Right lobe of liver (tissue), 4 donors: ENCODE results near the gene ATF4.

Source experiments
- CTCF ChIP-seq, 4 donors: fragments of 200-600 bp in 3 of 4; fragments of 450-650 bp in 1 of 4; IDR thresholded peaks; one replicate each; pipeline versions ENCODE4 v1.5.1 to v1.8.0; 2016 to 2022; ENCODE audit warnings: antibody characterized with exemption in 4 of 4, mild to moderate bottlenecking in 2 of 4
- POLR2A ChIP-seq: fragments of 450-650 bp; IDR thresholded peaks from one replicate; pipeline ENCODE4 v1.6.1; 2017; ENCODE audit warnings: antibody characterized with exemption, mild to moderate bottlenecking
- donor health status: DM: no; HTN: no; CAD: no.
- donor health status: DM: no; HTN: no; CAD: no.
- donor health status: DM: no; HTN: yes; CAD: no.

DNA sequence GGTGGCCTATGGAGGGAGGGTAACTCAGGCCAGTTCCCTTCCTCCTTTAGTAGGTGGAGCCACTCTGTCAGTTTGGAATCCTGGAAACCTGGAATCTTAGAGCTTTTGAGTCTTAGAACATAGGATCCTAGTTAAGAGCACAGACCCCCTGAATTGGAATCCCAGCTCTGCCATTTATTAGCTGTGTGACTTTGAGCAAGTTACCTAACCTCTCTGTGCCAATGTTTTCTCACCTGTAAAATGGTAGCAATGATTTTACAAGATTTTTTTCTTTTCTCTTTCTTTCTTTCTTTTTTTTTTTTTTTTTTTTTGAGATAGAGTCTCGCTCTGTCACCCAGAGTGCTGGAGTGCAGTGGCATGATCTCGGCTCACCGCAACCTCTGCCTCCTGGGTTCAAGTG, 33.1 kb downstream of the ATF4 start:
- TF ChIP-seq CTCF (IDR thresholded peaks at IDR 0.05) (no peak), POLR2A (no peak)
